HUES64 (cell line): ENCODE results near the gene CCDC28B.
A peak's percentile ranks its signal among the peaks of the same experiment; 100 is the strongest.

Source experiments
- H3K27ac ChIP-seq: 2 replicates; pipeline ENCODE4 v1.7.0; 2013; ENCODE audit warnings: low read depth, low read length, inconsistent platforms
- H3K27me3 ChIP-seq: 2 replicates; pipeline ENCODE4 v1.6.1; 2013; ENCODE audit warnings: mild to moderate bottlenecking, low read length; ENCODE audit not compliant: insufficient read depth
- H3K36me3 ChIP-seq: 2 replicates; pipeline ENCODE4 v1.6.1; 2013; ENCODE audit warnings: mild to moderate bottlenecking, low read length; ENCODE audit not compliant: insufficient read depth
- H3K4me1 ChIP-seq: 2 replicates; pipeline ENCODE4 v1.6.1; 2013; ENCODE audit warnings: mild to moderate bottlenecking, low read length, moderate library complexity; ENCODE audit not compliant: insufficient read depth
- H3K4me3 ChIP-seq: 2 replicates; pipeline ENCODE4 v1.5.1; 2013; ENCODE audit warnings: mild to moderate bottlenecking, low read length, moderate library complexity
- H3K9ac ChIP-seq: 2 replicates; pipeline ENCODE4 v1.6.1; 2013; ENCODE audit warnings: mild to moderate bottlenecking, low read depth, low read length
- H3K9me3 ChIP-seq: 2 replicates; pipeline ENCODE4 v1.6.1; 2013; ENCODE audit warnings: low read depth, low read length; ENCODE audit not compliant: insufficient read depth
- WGBS: fragments of 150-250, 120-280 bp; methylation state at CpG from one replicate; pipeline ENCODE4 v1.1.7; 2013; ENCODE audit warnings: missing lambda C conversion rate; 5-methylcytosine and 5-hydroxymethylcytosine counted together

The CCDC28B gene

GRCh38 chr1:32194984-32195383, 5.4 kb upstream of the CCDC28B start:
- H3K27ac ChIP-seq, result no peak overlapping the region
- H3K27me3 ChIP-seq, result no peaks in the 10 kb centered on the region
- H3K9me3 ChIP-seq, result no peaks in the 10 kb centered on the region
- peaks cover 17% of the 10 kb centered on the region for H3K4me1 ChIP-seq
- WGBS, result 92% methylated on average over 6 of the region's 6 CpGs
- H3K36me3 ChIP-seq, result peaks cover 86% of the 10 kb centered on the region
- H3K9ac ChIP-seq, result no peak overlapping the region
- no peak overlapping the region for H3K4me3 ChIP-seq

GRCh38 chr1:32195531-32195930, 4.9 kb upstream of the CCDC28B start:
- H3K9ac ChIP-seq, result no peak overlapping the region
- H3K9me3 ChIP-seq, result no peaks in the 10 kb centered on the region
- H3K36me3 ChIP-seq, result peaks cover 81% of the 10 kb centered on the region
- peaks cover 18% of the 10 kb centered on the region for H3K4me1 ChIP-seq
- H3K4me3 ChIP-seq, result no peak overlapping the region
- no peaks in the 10 kb centered on the region for H3K27me3 ChIP-seq
- 96% methylated on average over 3 of the region's 3 CpGs for WGBS
- H3K27ac ChIP-seq, result no peak overlapping the region

- Histone ChIP-seq H3K4me1 (peaks cover 18% of the 10 kb centered on the region), H3K9me3 (no peaks in the 10 kb centered on the region), H3K9ac (no peak overlapping the region), H3K36me3 (peaks cover 74% of the 10 kb centered on the region), H3K27me3 (no peaks in the 10 kb centered on the region), H3K4me3 (no peak overlapping the region), H3K27ac (no peak overlapping the region)
These were observed 4.2 kb upstream of the CCDC28B start for GRCh38 chr1:32195972-32196823.

GRCh38 chr1:32197074-32197473, 3.3 kb upstream of the CCDC28B start:
- peaks cover 22% of the 10 kb centered on the region for H3K4me1 ChIP-seq
- no peak overlapping the region for H3K27ac ChIP-seq
- H3K36me3 ChIP-seq, result peaks cover 65% of the 10 kb centered on the region
- no peak overlapping the region for H3K9ac ChIP-seq
- H3K9me3 ChIP-seq, result no peaks in the 10 kb centered on the region
- 93% methylated on average over 1 of the region's 1 CpG for WGBS
- H3K27me3 ChIP-seq, result no peaks in the 10 kb centered on the region
- H3K4me3 ChIP-seq, result no peak overlapping the region

GRCh38 chr1:32197837-32198236, 2.6 kb upstream of the CCDC28B start:
- Histone ChIP-seq H3K4me3 (no peak overlapping the region), H3K9ac (no peak overlapping the region), H3K27ac (no peak overlapping the region), H3K27me3 (no peaks in the 10 kb centered on the region), H3K9me3 (no peaks in the 10 kb centered on the region), H3K36me3 (peaks cover 58% of the 10 kb centered on the region), H3K4me1 (peaks cover 22% of the 10 kb centered on the region)
- WGBS, result 86% methylated on average over 5 of the region's 6 CpGs

- Histone ChIP-seq H3K9ac (no peak overlapping the region), H3K27ac (no peak overlapping the region), H3K27me3 (no peaks in the 10 kb centered on the region), H3K4me3 (no peak overlapping the region), H3K9me3 (no peaks in the 10 kb centered on the region), H3K36me3 (peaks cover 52% of the 10 kb centered on the region), H3K4me1 (peaks cover 22% of the 10 kb centered on the region)
- WGBS, result 86% methylated on average over 3 of the region's 3 CpGs
These were observed 2.0 kb upstream of the CCDC28B start for GRCh38 chr1:32198237-32199042.

- Histone ChIP-seq H3K4me3 (no peak overlapping the region; the same call in 1 of the 2 replicates), H3K9me3 (no peaks in the 10 kb centered on the region), H3K4me1 (peaks cover 22% of the 10 kb centered on the region), H3K36me3 (peaks cover 44% of the 10 kb centered on the region), H3K27me3 (no peaks in the 10 kb centered on the region), H3K9ac (no peak overlapping the region), H3K27ac (no peak overlapping the region; the same call in 1 of the 2 replicates)
- WGBS, result 68% methylated on average over 4 of the region's 4 CpGs
These were observed 1.2 kb upstream of the CCDC28B start for GRCh38 chr1:32199043-32199716.

GRCh38 chr1:32199717-32200072, 700 bp upstream of the CCDC28B start:
- Histone ChIP-seq H3K4me1 (peaks cover 22% of the 10 kb centered on the region), H3K27me3 (no peaks in the 10 kb centered on the region), H3K9ac (no peak overlapping the region), H3K9me3 (no peaks in the 10 kb centered on the region), H3K36me3 (peaks cover 39% of the 10 kb centered on the region), H3K4me3 (peak overlapping the region; percentile 59), H3K27ac (no peak overlapping the region; the same call in 1 of the 2 replicates)
- WGBS, result 52% methylated on average over 5 of the region's 6 CpGs

GRCh38 chr1:32201011-32201855, 838 bp downstream of the CCDC28B start:
- H3K27ac ChIP-seq, result no peak overlapping the region
- no peaks in the 10 kb centered on the region for H3K9me3 ChIP-seq
- H3K4me3 ChIP-seq, result peak overlapping the region; percentile 59
- peaks cover 22% of the 10 kb centered on the region for H3K4me1 ChIP-seq
- WGBS, result 6% methylated on average over 25 of the region's 26 CpGs
- H3K27me3 ChIP-seq, result no peaks in the 10 kb centered on the region
- H3K36me3 ChIP-seq, result peaks cover 24% of the 10 kb centered on the region
- no peak overlapping the region for H3K9ac ChIP-seq

GRCh38 chr1:32204943-32205361, 4.6 kb downstream of the CCDC28B start:
- Histone ChIP-seq H3K4me1 (peaks cover 5% of the 10 kb centered on the region; the same call in 1 of the 2 replicates), H3K36me3 (0 out of 2 replicates have a peak, but pooled peaks cover 7% of the 10 kb centered on the region), H3K27me3 (no peaks in the 10 kb centered on the region), H3K9ac (peak overlapping the region; percentile 42), H3K9me3 (no peaks in the 10 kb centered on the region), H3K4me3 (peak overlapping the region; percentile 88), H3K27ac (no peak overlapping the region)
- 45% methylated on average over 26 of the region's 26 CpGs for WGBS
